HFFc6 (cell line): ENCODE results near the gene HSPA4. TPM values are rescaled to one million over a fixed set of nuclear protein-coding genes. Genes with fewer than 3 reads are reported as not detected.
"Not testable (repeated sequence)": the region's sequence is repeated elsewhere in the genome, so short reads cannot be mapped to it uniquely, and the experiment has no call there.

Source experiments
- DNase-seq: peaks from one replicate; pipeline ENCODE4 v3.0.0-alpha.2; 2018
- H3K27ac Mint-ChIP-seq: 2 replicates; pipeline ENCODE4 v1.8.0; 2020; ENCODE audit warnings: mild to moderate bottlenecking, mixed read lengths
- H3K27me3 Mint-ChIP-seq: 2 replicates; pipeline ENCODE4 v1.8.0; 2021; ENCODE audit warnings: mild to moderate bottlenecking, moderate library complexity, mixed read lengths; ENCODE audit not compliant: insufficient read depth
- H3K36me3 Mint-ChIP-seq: 2 replicates; pipeline ENCODE4 v1.8.0; 2021; ENCODE audit warnings: low read depth, mixed read lengths
- H3K4me1 Mint-ChIP-seq: 2 replicates; pipeline ENCODE4 v1.8.0; 2020; ENCODE audit warnings: low read depth, mixed read lengths
- H3K4me3 Mint-ChIP-seq: 2 replicates; pipeline ENCODE4 v1.8.0; 2020; ENCODE audit warnings: mild to moderate bottlenecking, moderate library complexity, mixed read lengths
- H3K9me3 Mint-ChIP-seq: 2 replicates; pipeline ENCODE4 v1.8.0; 2020; ENCODE audit warnings: mild to moderate bottlenecking, mixed read lengths
- total RNA-seq, 6 experiments: library from RNA; stranded (reverse); fragmentation: NEBNext Ultra II Directional; extraction: Animal tissue kit (Norgen Biotek cat#: 25700); gene quantifications; 2 replicates in 1 of 6; 3 replicates in 5 of 6; pipeline ENCODE4 v1.2.3, GENCODE V29; 2021
- TF ChIP-seq, protein P1 (sequence below): fragments of 200-600 bp; sonication (generic); IDR thresholded peaks from 2 replicates; pipeline ENCODE4 v1.5.0; 2021; ENCODE audit warnings: antibody characterized with exemption, mild to moderate bottlenecking

HSPA4 gene
- total RNA-seq, 6 experiments from 2014 or later, result 181 to 235 (median 214) TPM

DNA sequence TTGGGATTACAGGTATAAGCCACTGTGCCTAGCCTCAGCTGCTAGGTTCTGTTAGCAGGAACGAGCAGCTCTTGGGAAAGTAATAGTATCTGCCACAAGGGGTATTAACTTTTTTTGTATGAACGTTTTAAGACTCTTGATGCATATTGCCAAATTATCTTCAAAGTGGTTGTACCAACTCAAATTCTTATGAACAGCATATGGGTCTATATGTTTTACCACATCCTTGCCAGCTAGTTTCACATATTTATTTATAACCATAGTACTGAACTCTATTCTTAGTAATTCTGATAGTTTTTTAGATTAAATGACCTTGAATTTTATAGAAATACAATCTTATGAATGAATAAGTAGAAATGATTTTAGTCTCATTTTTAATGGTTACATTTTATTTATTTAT lies 80.9 kb downstream of the HSPA4 start:
- Mint-ChIP-seq H3K4me3 (no peak overlapping the region), H3K9me3 (no peaks in the 10 kb centered on the region), H3K27me3 (peaks cover 7% of the 10 kb centered on the region), H3K27ac (no peak overlapping the region), H3K36me3 (no peaks in the 10 kb centered on the region), H3K4me1 (no peaks in the 10 kb centered on the region)
- no peak for DNase-seq
- TF ChIP-seq, protein P1, sequence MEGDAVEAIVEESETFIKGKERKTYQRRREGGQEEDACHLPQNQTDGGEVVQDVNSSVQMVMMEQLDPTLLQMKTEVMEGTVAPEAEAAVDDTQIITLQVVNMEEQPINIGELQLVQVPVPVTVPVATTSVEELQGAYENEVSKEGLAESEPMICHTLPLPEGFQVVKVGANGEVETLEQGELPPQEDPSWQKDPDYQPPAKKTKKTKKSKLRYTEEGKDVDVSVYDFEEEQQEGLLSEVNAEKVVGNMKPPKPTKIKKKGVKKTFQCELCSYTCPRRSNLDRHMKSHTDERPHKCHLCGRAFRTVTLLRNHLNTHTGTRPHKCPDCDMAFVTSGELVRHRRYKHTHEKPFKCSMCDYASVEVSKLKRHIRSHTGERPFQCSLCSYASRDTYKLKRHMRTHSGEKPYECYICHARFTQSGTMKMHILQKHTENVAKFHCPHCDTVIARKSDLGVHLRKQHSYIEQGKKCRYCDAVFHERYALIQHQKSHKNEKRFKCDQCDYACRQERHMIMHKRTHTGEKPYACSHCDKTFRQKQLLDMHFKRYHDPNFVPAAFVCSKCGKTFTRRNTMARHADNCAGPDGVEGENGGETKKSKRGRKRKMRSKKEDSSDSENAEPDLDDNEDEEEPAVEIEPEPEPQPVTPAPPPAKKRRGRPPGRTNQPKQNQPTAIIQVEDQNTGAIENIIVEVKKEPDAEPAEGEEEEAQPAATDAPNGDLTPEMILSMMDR, result no peak

DNA sequence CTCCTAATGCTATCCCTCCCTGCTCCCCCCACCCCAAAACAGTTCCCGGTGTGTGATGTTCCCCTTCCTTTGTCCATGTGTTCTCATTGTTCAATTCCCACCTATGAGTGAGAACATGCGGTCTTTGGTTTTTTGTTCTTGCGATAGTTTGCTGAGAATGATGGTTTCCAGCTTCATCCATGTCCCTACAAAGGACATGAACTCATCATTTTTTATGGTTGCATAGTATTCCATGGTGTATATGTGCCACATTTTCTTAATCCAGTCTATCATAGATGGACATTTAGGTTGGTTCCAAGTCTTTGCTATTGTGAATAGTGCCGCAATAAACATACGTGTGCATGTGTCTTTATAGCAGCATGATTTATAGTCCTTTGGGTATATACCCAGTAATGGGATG lies 81.4 kb downstream of the HSPA4 start:
- not testable (repeated sequence) for H3K27ac Mint-ChIP-seq, H3K4me1 Mint-ChIP-seq, DNase-seq, H3K36me3 Mint-ChIP-seq, H3K9me3 Mint-ChIP-seq, H3K27me3 Mint-ChIP-seq, H3K4me3 Mint-ChIP-seq

DNA sequence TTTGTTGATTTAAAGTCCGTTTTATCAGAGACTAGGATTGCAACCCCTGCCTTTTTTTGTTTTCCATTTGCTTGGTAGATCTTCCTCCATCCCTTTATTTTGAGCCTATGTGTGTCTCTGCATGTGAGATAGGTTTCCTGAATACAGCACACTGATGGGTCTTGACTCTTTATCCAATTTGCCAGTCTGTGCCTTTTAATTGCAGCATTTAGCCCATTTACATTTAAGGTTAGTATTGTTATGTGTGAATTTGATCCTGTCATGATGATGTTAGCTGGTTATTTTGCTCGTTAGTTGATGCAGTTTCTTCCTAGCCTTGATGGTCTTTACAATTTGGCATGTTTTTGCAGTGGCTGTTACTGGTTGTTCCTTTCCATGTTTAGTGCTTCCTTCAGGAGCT lies 85.1 kb downstream of the HSPA4 start:
- not testable (repeated sequence) for DNase-seq, H3K4me1 Mint-ChIP-seq, H3K9me3 Mint-ChIP-seq, H3K27ac Mint-ChIP-seq, H3K4me3 Mint-ChIP-seq, H3K36me3 Mint-ChIP-seq
- peaks cover 10% of the 10 kb centered on the region for H3K27me3 Mint-ChIP-seq

DNA sequence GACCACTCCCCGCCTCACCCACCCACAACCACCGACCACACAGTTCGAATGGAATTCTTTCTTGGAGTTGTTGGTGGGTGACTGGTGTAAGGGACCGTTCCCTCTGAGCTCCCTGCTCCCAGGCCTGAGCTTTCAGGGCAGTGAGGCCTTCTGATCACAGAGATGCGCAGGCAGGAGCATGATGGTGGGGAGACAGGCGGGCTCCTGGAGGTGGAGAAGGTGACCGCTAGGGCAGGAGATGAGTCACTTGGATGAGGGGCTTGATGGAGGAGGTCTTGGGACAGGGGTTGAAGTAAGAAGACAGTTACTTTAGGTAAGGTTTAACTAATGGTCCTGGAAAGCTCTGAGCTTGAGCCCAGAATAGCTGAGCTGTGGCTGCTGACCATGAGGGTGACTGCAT lies 88.5 kb downstream of the HSPA4 start:
- H3K27me3 Mint-ChIP-seq, result peaks cover 15% of the 10 kb centered on the region
- H3K4me3 Mint-ChIP-seq, result no peak overlapping the region
- TF ChIP-seq, protein P1, result no peak
- H3K9me3 Mint-ChIP-seq, result no peaks in the 10 kb centered on the region; the same call in 1 of the 2 replicates
- no peaks in the 10 kb centered on the region for H3K36me3 Mint-ChIP-seq
- H3K4me1 Mint-ChIP-seq, result no peaks in the 10 kb centered on the region
- H3K27ac Mint-ChIP-seq, result no peak overlapping the region
- no peak for DNase-seq

DNA sequence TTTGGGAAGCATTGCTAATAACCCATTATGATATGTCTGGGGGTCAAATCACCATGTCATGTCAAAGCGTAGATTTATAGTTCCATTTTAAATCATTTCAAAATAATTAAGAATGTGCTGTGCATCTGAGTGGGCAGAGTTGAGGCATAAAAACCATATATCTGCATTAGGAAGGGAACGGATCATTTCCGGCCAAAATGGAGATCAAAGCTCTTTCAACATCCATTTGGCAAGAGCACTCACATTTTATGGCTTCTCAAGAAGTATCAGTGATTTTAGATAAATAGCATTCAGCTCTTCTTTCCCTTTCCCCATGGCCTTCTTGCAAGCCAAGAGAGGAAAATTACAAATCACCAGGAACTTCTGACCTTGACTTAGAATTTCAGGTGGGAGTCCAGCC lies 89.9 kb downstream of the HSPA4 start:
- no peak overlapping the region for H3K27ac Mint-ChIP-seq
- DNase-seq, result no peak
- no peak overlapping the region for H3K4me3 Mint-ChIP-seq
- H3K36me3 Mint-ChIP-seq, result no peaks in the 10 kb centered on the region
- H3K27me3 Mint-ChIP-seq, result peaks cover 18% of the 10 kb centered on the region
- no peaks in the 10 kb centered on the region; the same call in 1 of the 2 replicates for H3K9me3 Mint-ChIP-seq
- H3K4me1 Mint-ChIP-seq, result no peaks in the 10 kb centered on the region
- TF ChIP-seq, protein P1, result no peak

DNA sequence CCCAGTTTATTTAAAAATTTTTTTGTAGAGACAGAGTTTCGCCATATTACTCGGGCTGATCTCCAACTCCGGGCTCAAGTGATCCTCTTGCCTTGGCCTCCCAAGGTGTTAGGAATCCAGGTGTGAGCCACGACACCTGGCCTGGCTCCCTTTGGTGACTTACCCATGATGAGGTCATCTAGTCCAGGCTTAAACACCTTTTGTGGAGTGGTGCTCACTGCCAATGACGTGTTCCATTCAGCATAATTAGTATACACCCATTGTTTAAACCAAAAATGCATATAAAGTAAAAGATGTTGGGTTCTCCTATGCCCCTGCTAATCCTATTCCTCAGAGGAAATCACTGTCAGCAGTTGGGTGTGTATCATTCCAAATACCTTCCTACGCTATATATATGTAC lies 91.0 kb downstream of the HSPA4 start:
- Mint-ChIP-seq H3K4me3 (no peak overlapping the region), H3K36me3 (no peaks in the 10 kb centered on the region), H3K27ac (no peak overlapping the region), H3K27me3 (peaks cover 18% of the 10 kb centered on the region), H3K4me1 (no peaks in the 10 kb centered on the region), H3K9me3 (no peaks in the 10 kb centered on the region; the same call in 1 of the 2 replicates)
- TF ChIP-seq, protein P1, result no peak
- DNase-seq, result no peak
